SU-DHL-6 (cell line): ENCODE measurements around the gene INPP4B.

Experiments used
- H2AFZ ChIP-seq: fragments of 200-600 bp; sonication (generic); 2 replicates; pipeline ENCODE4 v1.6.1; 2014; ENCODE audit warnings: low read depth, mild to moderate bottlenecking, moderate library complexity, mixed read lengths, antibody characterized with exemption, low read length; ENCODE audit not compliant: severe bottlenecking
- H3F3A ChIP-seq: fragments of 200-600 bp; shearing (Covaris generic); 2 replicates; pipeline ENCODE4 v1.6.0; 2016; ENCODE audit warnings: antibody characterized with exemption, mild to moderate bottlenecking; ENCODE audit not compliant: insufficient read depth
- H3K27ac ChIP-seq: fragments of 200-600 bp; sonication (generic); 2 replicates; pipeline ENCODE4 v1.5.1; 2016; ENCODE audit warnings: low read depth, mild to moderate bottlenecking, low read length, moderate library complexity, mixed read lengths
- H3K27me3 ChIP-seq: fragments of 200-600 bp; sonication (generic), shearing (Covaris generic); 2 replicates; pipeline ENCODE4 v1.6.0; 2014; ENCODE audit warnings: mild to moderate bottlenecking, low read length
- H3K36me3 ChIP-seq: fragments of 200-600 bp; sonication (generic); 2 replicates; pipeline ENCODE4 v1.6.1; 2014; ENCODE audit warnings: mild to moderate bottlenecking, low read length, mixed read lengths
- H3K4me2 ChIP-seq: fragments of 300-600, 200-600 bp; shearing (Covaris generic), sonication (generic); 2 replicates; pipeline ENCODE4 v1.6.0; 2014; ENCODE audit warnings: low read length, low read depth, mild to moderate bottlenecking; ENCODE audit not compliant: poor library complexity, severe bottlenecking
- H3K4me3 ChIP-seq: fragments of 200-600 bp; sonication (generic); 2 replicates; pipeline ENCODE4 v1.5.1; 2014; ENCODE audit warnings: antibody characterized with exemption, low read length, mild to moderate bottlenecking, mixed read lengths; ENCODE audit not compliant: insufficient read depth, poor library complexity, severe bottlenecking
- H3K79me2 ChIP-seq: fragments of 200-600 bp; sonication (generic); 2 replicates; pipeline ENCODE4 v1.6.1; 2014; ENCODE audit warnings: mild to moderate bottlenecking, low read length, moderate library complexity; ENCODE audit not compliant: insufficient read depth
- H3K9ac ChIP-seq: fragments of 200-600 bp; sonication (generic); 2 replicates; pipeline ENCODE4 v1.7.0; 2014; ENCODE audit warnings: mild to moderate bottlenecking, low read length
- H3K9me2 ChIP-seq: fragments of 200-600 bp; sonication (generic); replicated peaks from 2 replicates; pipeline ENCODE4 v1.6.1; 2014; ENCODE audit warnings: low read length; ENCODE audit not compliant: insufficient read depth
- H3K9me3 ChIP-seq: fragments of 200-600 bp; sonication (generic); 2 replicates; pipeline ENCODE4 v1.6.1; 2014; ENCODE audit warnings: low read length, mixed read lengths; ENCODE audit not compliant: insufficient read depth
- H4K20me1 ChIP-seq: fragments of 200-600 bp; sonication (generic); 2 replicates; pipeline ENCODE4 v1.6.1; 2014; ENCODE audit warnings: low read depth, mild to moderate bottlenecking, antibody characterized with exemption, low read length, moderate library complexity, mixed read lengths
- CTCF ChIP-seq: fragments of 200-600 bp; sonication (generic); IDR thresholded peaks from one replicate; pipeline ENCODE4 v1.5.1; 2017; ENCODE audit warnings: antibody characterized with exemption, mild to moderate bottlenecking, low read length, moderate library complexity; ENCODE audit not compliant: insufficient read depth, poor library complexity, severe bottlenecking
- EZH2phosphoT487 ChIP-seq: fragments of 200-600 bp; sonication (generic), shearing (Covaris generic); conservative IDR thresholded peaks from 2 replicates; pipeline ENCODE4 v1.6.1; 2018; ENCODE audit warnings: mild to moderate bottlenecking, antibody characterized with exemption, low read length, moderate library complexity, mixed read lengths

INPP4B gene

GRCh38 chr4:142274137-142274536 is 572.0 kb downstream of the INPP4B start:
- Histone ChIP-seq H3K9ac (no peak overlapping the region), H3K9me2 (no peaks in the 10 kb centered on the region), H3K79me2 (no peaks in the 10 kb centered on the region), H3K9me3 (no peaks in the 10 kb centered on the region), H3K36me3 (no peaks in the 10 kb centered on the region), H4K20me1 (no peaks in the 10 kb centered on the region), H3K4me2 (no peak overlapping the region), H2AFZ (no peak overlapping the region), H3K27me3 (no peaks in the 10 kb centered on the region), H3K4me3 (no peak overlapping the region), H3F3A (no peaks in the 10 kb centered on the region), H3K27ac (no peak overlapping the region)
- TF ChIP-seq CTCF (no peak), EZH2phosphoT487 (no peak)

DNA sequence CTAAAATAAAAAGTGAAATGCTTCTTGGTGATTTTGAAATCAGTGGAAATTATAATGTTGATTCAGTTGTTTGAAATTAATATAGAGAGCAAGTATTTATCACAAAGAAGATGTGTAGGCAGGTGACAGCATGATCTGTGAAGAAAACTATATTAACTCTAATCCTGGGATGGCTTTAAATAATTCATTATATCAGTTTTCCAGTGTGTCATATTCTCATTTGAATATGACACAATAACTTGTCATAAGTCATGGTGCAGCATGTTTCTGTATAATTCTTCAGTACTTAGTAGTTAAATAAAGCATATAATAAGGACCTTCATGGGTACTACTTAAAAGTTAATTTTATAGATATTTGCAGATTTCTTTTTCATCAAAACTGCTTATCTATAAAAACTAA is 573.6 kb downstream of the INPP4B start:
- Histone ChIP-seq H3K27ac (no peak overlapping the region), H3K4me3 (no peak overlapping the region), H3K4me2 (no peak overlapping the region), H3K36me3 (no peaks in the 10 kb centered on the region), H3K9me3 (no peaks in the 10 kb centered on the region), H3K27me3 (no peaks in the 10 kb centered on the region), H3K9ac (no peak overlapping the region), H3F3A (no peaks in the 10 kb centered on the region), H3K9me2 (no peaks in the 10 kb centered on the region), H3K79me2 (no peaks in the 10 kb centered on the region), H2AFZ (no peak overlapping the region), H4K20me1 (no peaks in the 10 kb centered on the region)
- TF ChIP-seq CTCF (no peak), EZH2phosphoT487 (no peak)

- H3K27me3 ChIP-seq = no peaks in the 10 kb centered on the region
- H3K9me2 ChIP-seq = no peaks in the 10 kb centered on the region
- H2AFZ ChIP-seq = no peak overlapping the region
- H3K4me2 ChIP-seq = no peak overlapping the region
- H4K20me1 ChIP-seq = no peaks in the 10 kb centered on the region
- H3K4me3 ChIP-seq = no peak overlapping the region
- no peaks in the 10 kb centered on the region for H3K36me3 ChIP-seq
- no peaks in the 10 kb centered on the region for H3K9me3 ChIP-seq
- no peak for TF ChIP-seq EZH2phosphoT487
- no peak for TF ChIP-seq CTCF
- no peak overlapping the region for H3K9ac ChIP-seq
- no peak overlapping the region for H3K27ac ChIP-seq
- no peaks in the 10 kb centered on the region for H3F3A ChIP-seq
- H3K79me2 ChIP-seq = no peaks in the 10 kb centered on the region
Measured at GRCh38 chr4:142271832-142272231, 574.3 kb downstream of the INPP4B start.
